Activated CD4-positive, alpha-beta T cell treated with anti-CD3 and anti-CD28 coated beads for 24 hours (primary cell): ENCODE data around the gene KCNH1.

Source experiments
- DNase-seq, 2 donors: peaks; one replicate each; pipeline ENCODE4 v3.0.0-alpha.2; 2020; ENCODE audit warnings: low read depth in 2 of 2

Gene KCNH1

GRCh38 chr1:210800756-210801155 lies 333.2 kb downstream of the KCNH1 start:
- no peak for DNase-seq

- DNase-seq: no peak
Observed at GRCh38 chr1:210800301-210800700, 333.6 kb downstream of the KCNH1 start.

GRCh38 chr1:210797422-210797821 lies 336.5 kb downstream of the KCNH1 start:
- DNase-seq: no peak

GRCh38 chr1:210796421-210796820 lies 337.5 kb downstream of the KCNH1 start:
- DNase-seq: no peak

GRCh38 chr1:210794445-210794844 lies 339.5 kb downstream of the KCNH1 start:
- no peak for DNase-seq

- DNase-seq: no peak
Observed at GRCh38 chr1:210792250-210793102, 341.5 kb downstream of the KCNH1 start.

- no peak for DNase-seq
Observed at GRCh38 chr1:210790196-210790595, 343.8 kb downstream of the KCNH1 start.

GRCh38 chr1:210787800-210788199 lies 346.1 kb downstream of the KCNH1 start:
- no peak for DNase-seq

GRCh38 chr1:210786546-210786945 lies 347.4 kb downstream of the KCNH1 start:
- no peak for DNase-seq

GRCh38 chr1:210783925-210784324 lies 350.0 kb downstream of the KCNH1 start:
- DNase-seq: no peak

GRCh38 chr1:210781652-210782051 lies 352.3 kb downstream of the KCNH1 start:
- DNase-seq: no peak

GRCh38 chr1:210779269-210779668 lies 354.7 kb downstream of the KCNH1 start:
- DNase-seq: no peak

- no peak for DNase-seq
Observed at GRCh38 chr1:210777914-210778313, 356.0 kb downstream of the KCNH1 start.

- DNase-seq: no peak
Observed at GRCh38 chr1:210776712-210777111, 357.2 kb downstream of the KCNH1 start.

GRCh38 chr1:210775289-210775688 lies 358.7 kb downstream of the KCNH1 start:
- DNase-seq: no peak

GRCh38 chr1:210773450-210773849 lies 360.5 kb downstream of the KCNH1 start:
- DNase-seq: no peak

- no peak for DNase-seq
Observed at GRCh38 chr1:210771131-210771530, 362.8 kb downstream of the KCNH1 start.

GRCh38 chr1:210770396-210770984 lies 363.5 kb downstream of the KCNH1 start:
- DNase-seq: no peak

- DNase-seq: no peak
Observed at GRCh38 chr1:210769473-210769872, 364.5 kb downstream of the KCNH1 start.

GRCh38 chr1:210764536-210764935 lies 369.4 kb downstream of the KCNH1 start:
- DNase-seq: no peak

- no peak for DNase-seq
Observed at GRCh38 chr1:210758761-210759160, 375.2 kb downstream of the KCNH1 start.

- no peak for DNase-seq
Observed at GRCh38 chr1:210758261-210758660, 375.7 kb downstream of the KCNH1 start.

- no peak for DNase-seq
Observed at GRCh38 chr1:210757677-210758076, 376.3 kb downstream of the KCNH1 start.
